H9 (cell line): Measurements from ENCODE around the gene GOT1. TPM values are rescaled to one million over a fixed set of nuclear protein-coding genes. Genes with fewer than 3 reads are reported as not detected.

Experiments used
- DNase-seq: peaks from one replicate; pipeline ENCODE4 v3.0.0-alpha.2; 2017
- H2AFZ ChIP-seq: one replicate; pipeline ENCODE4 v1.6.1; 2013; ENCODE audit warnings: mild to moderate bottlenecking, low read length, control low read depth, moderate library complexity
- H2AK5ac ChIP-seq: 2 replicates; pipeline ENCODE4 v1.6.1; 2013; ENCODE audit warnings: low read length, control low read depth, mixed read lengths; ENCODE audit not compliant: insufficient read length
- H2BK120ac ChIP-seq: one replicate; pipeline ENCODE4 v1.6.1; 2013; ENCODE audit warnings: low read depth, mild to moderate bottlenecking, low read length, control low read depth, inconsistent platforms; ENCODE audit not compliant: poor library complexity, severe bottlenecking
- H2BK12ac ChIP-seq: 2 replicates; pipeline ENCODE4 v1.6.1; 2013; ENCODE audit warnings: low read length, control low read depth, mixed read lengths, low read depth; ENCODE audit not compliant: insufficient read length
- H2BK15ac ChIP-seq: 2 replicates; pipeline ENCODE4 v1.6.1; 2013; ENCODE audit warnings: low read depth, low read length, control low read depth
- H2BK20ac ChIP-seq: one replicate; pipeline ENCODE4 v1.6.1; 2013; ENCODE audit warnings: low read depth, mild to moderate bottlenecking, low read length, control low read depth, inconsistent platforms; ENCODE audit not compliant: poor library complexity, severe bottlenecking
- H2BK5ac ChIP-seq: 2 replicates; pipeline ENCODE4 v1.6.1; 2013; ENCODE audit warnings: low read length, control low read depth, mixed read lengths; ENCODE audit not compliant: insufficient read length
- H3K14ac ChIP-seq: 2 replicates; pipeline ENCODE4 v1.6.1; 2013; ENCODE audit warnings: low read length, control low read depth; ENCODE audit not compliant: insufficient read depth
- H3K18ac ChIP-seq: 2 replicates; pipeline ENCODE4 v1.6.1; 2013; ENCODE audit warnings: low read depth, mild to moderate bottlenecking, mixed read lengths, low read length, control low read depth; ENCODE audit not compliant: insufficient read length
- H3K23ac ChIP-seq: 2 replicates; pipeline ENCODE4 v1.6.1; 2013; ENCODE audit warnings: low read length, control low read depth, mixed read lengths, low read depth; ENCODE audit not compliant: insufficient read length
- H3K23me2 ChIP-seq: 2 replicates; pipeline ENCODE4 v1.6.1; 2013; ENCODE audit warnings: low read depth, mild to moderate bottlenecking, mixed read lengths, low read length, control low read depth; ENCODE audit not compliant: insufficient read length, poor library complexity, severe bottlenecking
- H3K27ac ChIP-seq: 2 replicates; pipeline ENCODE4 v1.5.1; 2013; ENCODE audit warnings: low read length, control low read depth, mixed read lengths, low read depth; ENCODE audit not compliant: insufficient read length
- H3K27me3 ChIP-seq: 2 replicates; pipeline ENCODE4 v1.6.1; 2013; ENCODE audit warnings: low read length, control low read depth, inconsistent platforms; ENCODE audit not compliant: insufficient read depth
- H3K4ac ChIP-seq: 2 replicates; pipeline ENCODE4 v1.6.1; 2013; ENCODE audit warnings: low read depth, mild to moderate bottlenecking, control low read depth, inconsistent platforms, low read length, moderate library complexity
- H3K4me1 ChIP-seq: 2 replicates; pipeline ENCODE4 v1.6.1; 2013; ENCODE audit warnings: low read length, control low read depth, inconsistent platforms; ENCODE audit not compliant: insufficient read depth
- H3K4me2 ChIP-seq: 2 replicates; pipeline ENCODE4 v1.6.1; 2013; ENCODE audit warnings: low read length, control low read depth, mixed read lengths; ENCODE audit not compliant: insufficient read length, insufficient read depth
- H3K56ac ChIP-seq: 2 replicates; pipeline ENCODE4 v1.6.1; 2013; ENCODE audit warnings: low read depth, mild to moderate bottlenecking, mixed read lengths, low read length, control low read depth; ENCODE audit not compliant: insufficient read length
- H3K79me1 ChIP-seq: 2 replicates; pipeline ENCODE4 v1.6.1; 2013; ENCODE audit warnings: low read depth, mild to moderate bottlenecking, moderate library complexity, low read length, control low read depth, inconsistent platforms; ENCODE audit not compliant: insufficient read depth, poor library complexity, severe bottlenecking
- H3K79me2 ChIP-seq: 2 replicates; pipeline ENCODE4 v1.6.1; 2013; ENCODE audit warnings: low read length, control low read depth, inconsistent platforms; ENCODE audit not compliant: insufficient read depth
- H3K9ac ChIP-seq: 2 replicates; pipeline ENCODE4 v1.6.1; 2013; ENCODE audit warnings: low read length, control low read depth, mixed read lengths; ENCODE audit not compliant: insufficient read length; ENCODE audit errors: extremely low read depth
- H3K9me3 ChIP-seq: one replicate; pipeline ENCODE4 v1.6.1; 2013; ENCODE audit warnings: low read depth, low read length, inconsistent platforms; ENCODE audit not compliant: control insufficient read depth
- H3T11ph ChIP-seq: one replicate; pipeline ENCODE4 v1.6.1; 2013; ENCODE audit warnings: mild to moderate bottlenecking, low read length, control low read depth, inconsistent platforms
- H4K20me1 ChIP-seq: one replicate; pipeline ENCODE4 v1.6.1; 2013; ENCODE audit not compliant: control insufficient read depth, insufficient read length, insufficient read depth
- H4K5ac ChIP-seq: 2 replicates; pipeline ENCODE4 v1.6.1; 2013; ENCODE audit warnings: low read depth, mild to moderate bottlenecking, mixed read lengths, low read length, control low read depth; ENCODE audit not compliant: insufficient read length
- H4K8ac ChIP-seq: replicated peaks from 2 replicates; pipeline ENCODE4 v1.6.1; 2013; ENCODE audit warnings: low read length, control low read depth, mixed read lengths, low read depth; ENCODE audit not compliant: insufficient read length
- H4K91ac ChIP-seq: 2 replicates; pipeline ENCODE4 v1.6.1; 2013; ENCODE audit warnings: low read depth, mild to moderate bottlenecking, moderate library complexity, mixed read lengths, low read length, control low read depth; ENCODE audit not compliant: insufficient read length
- H3K27ac Mint-ChIP-seq, 3 experiments: 2 replicates in 2 of 3; 3 replicates in 1 of 3; pipeline ENCODE4 v1.8.0; 2020 to 2021; ENCODE audit warnings: mixed read lengths in 3 of 3, mild to moderate bottlenecking in 1 of 3, moderate library complexity in 1 of 3
- H3K27me3 Mint-ChIP-seq: 2 replicates; pipeline ENCODE4 v1.8.0; 2021; ENCODE audit warnings: low read depth, mild to moderate bottlenecking, moderate library complexity, mixed read lengths
- H3K36me3 Mint-ChIP-seq, 3 experiments: 2 replicates in 2 of 3; 3 replicates in 1 of 3; pipeline ENCODE4 v1.8.0; 2020 to 2021; ENCODE audit warnings: low read depth in 3 of 3, mixed read lengths in 3 of 3; ENCODE audit not compliant: insufficient read depth in 1 of 3
- H3K4me1 Mint-ChIP-seq, 2 experiments: 2 replicates each; pipeline ENCODE4 v1.8.0; 2020; ENCODE audit warnings: mixed read lengths in 2 of 2
- H3K4me3 Mint-ChIP-seq, 2 experiments: 2 replicates in 1 of 2; 3 replicates in 1 of 2; pipeline ENCODE4 v1.8.0; 2020 to 2021; ENCODE audit warnings: mild to moderate bottlenecking in 2 of 2, mixed read lengths in 2 of 2, moderate library complexity in 1 of 2
- H3K9me3 Mint-ChIP-seq, 2 experiments: 2 replicates in 1 of 2; 3 replicates in 1 of 2; pipeline ENCODE4 v1.8.0; 2020; ENCODE audit warnings: mild to moderate bottlenecking in 2 of 2, mixed read lengths in 2 of 2, moderate library complexity in 1 of 2
- CTCF ChIP-seq: fragments of 200-600 bp; sonication (generic); conservative IDR thresholded peaks from 3 replicates; pipeline ENCODE4 v1.8.0; 2021; ENCODE audit warnings: antibody characterized with exemption, mild to moderate bottlenecking
- WGBS: extraction: QIAGEN DNeasy Blood & Tissue Kit; methylation state at CpG from one replicate; pipeline ENCODE4 v1.1.7; 2013; ENCODE audit warnings: missing lambda C conversion rate, low lambda C conversion rate, mixed read lengths; ENCODE audit not compliant: insufficient read length; ENCODE audit errors: extremely low coverage; 5-methylcytosine and 5-hydroxymethylcytosine counted together
- total RNA-seq: library from RNA; stranded (reverse); gene quantifications from 2 replicates; pipeline ENCODE4 v1.2.1, GENCODE V29; 2021

Gene GOT1
- total RNA-seq, 1 experiment from 2014 or later, result 43.3 TPM

- Histone ChIP-seq H3T11ph (no peak overlapping the region), H3K4ac (no peak overlapping the region), H3K27ac (no peak overlapping the region), H3K14ac (no peak overlapping the region), H4K8ac (no peak overlapping the region), H3K4me2 (no peak overlapping the region), H3K23ac (no peak overlapping the region), H2AK5ac (no peak overlapping the region), H4K20me1 (no peaks in the 10 kb centered on the region), H3K56ac (no peak overlapping the region), H3K23me2 (no peaks in the 10 kb centered on the region), H4K91ac (no peak overlapping the region), H2BK20ac (no peak overlapping the region), H3K9ac (no peak overlapping the region), H3K18ac (no peak overlapping the region), H2BK5ac (no peak overlapping the region), H4K5ac (no peak overlapping the region), H3K79me1 (no peaks in the 10 kb centered on the region), H3K4me1 (no peaks in the 10 kb centered on the region), H2BK15ac (no peak overlapping the region), H2BK12ac (no peak overlapping the region), H3K79me2 (no peaks in the 10 kb centered on the region), H3K9me3 (no peaks in the 10 kb centered on the region), H2BK120ac (no peak overlapping the region), H3K27me3 (no peaks in the 10 kb centered on the region), H2AFZ (no peak overlapping the region)
- H3K36me3 Mint-ChIP-seq, result peaks cover 17 to 64% (median 53%) of the 10 kb centered on the region in 3 experiments; a peak in 6 of 7 replicates
- no peaks in the 10 kb centered on the region for H3K4me1 Mint-ChIP-seq
- H3K9me3 Mint-ChIP-seq, result no peaks in the 10 kb centered on the region; a peak in 1 of 5 replicates
- WGBS, result no CpG with 5 or more reads among the region's 3 CpGs
- no peak overlapping the region for H3K27ac Mint-ChIP-seq
- DNase-seq, result no peak
- H3K4me3 Mint-ChIP-seq, result no peak overlapping the region
- no peak; the same call in 2 of the 3 replicates for TF ChIP-seq CTCF
- H3K27me3 Mint-ChIP-seq, result no peaks in the 10 kb centered on the region
Measured at GRCh38 chr10:99406149-99406548, 24.3 kb downstream of the GOT1 start.
